ENCODE measurements around the gene CHKA. TPM values are rescaled to one million over a fixed set of nuclear protein-coding genes. Genes with fewer than 3 reads are reported as not detected.

The CHKA gene
- total RNA-seq, 8 experiments from 2014 or later: 13.3 to 41.6 (median 31.8) TPM

GRCh38 chr11:68035266-68035876 lies 85.8 kb downstream of the CHKA start:
- in situ Hi-C loops (cut with MboI; ENCODE audit: low pct_unique_long_range_greater_than_20kb in 2 of 9, low sequenced_read_pairs in 9 of 9, unreplicated experiment in 9 of 9): no loop called here
- Histone ChIP-seq H3K27ac (no peak overlapping the region), H3K4me1 (replicated peaks in 1 of 2) (peaks cover 9 to 24% of the 10 kb centered on the region in 2 donors), H3K4me3 (no peak overlapping the region)
- 60 to 100% (median 88%) methylated on average over 1 to 9 of the region's 13 CpGs; no CpG with 5 or more reads in 1 of the 10 experiments for WGBS, 10 experiments
- ATAC-seq (replicated peaks in 6 of 8): no peak

- Histone ChIP-seq H3K4me1 (replicated peaks in 1 of 2) (peaks cover 18 to 26% of the 10 kb centered on the region in 2 donors), H3K27ac (no peak overlapping the region), H3K4me3 (no peak overlapping the region)
- ATAC-seq (replicated peaks in 6 of 8): no peak
- 67 to 100% (median 82%) methylated on average over 1 to 5 of the region's 12 CpGs; no CpG with 5 or more reads in 4 of the 10 experiments for WGBS, 10 experiments
- in situ Hi-C loops (cut with MboI; ENCODE audit: low pct_unique_long_range_greater_than_20kb in 2 of 9, low sequenced_read_pairs in 9 of 9, unreplicated experiment in 9 of 9): no loop called here
Measured at GRCh38 chr11:68033708-68034045, 87.5 kb downstream of the CHKA start.

GRCh38 chr11:68032997-68033707 lies 88.0 kb downstream of the CHKA start:
- H3K4me3 ChIP-seq: no peak overlapping the region
- no peak overlapping the region for H3K27ac ChIP-seq
- H3K4me1 ChIP-seq (replicated peaks in 1 of 2): peaks cover 17 to 22% of the 10 kb centered on the region in 2 donors
- in situ Hi-C loops (cut with MboI; ENCODE audit: low pct_unique_long_range_greater_than_20kb in 2 of 9, low sequenced_read_pairs in 9 of 9, unreplicated experiment in 9 of 9): no loop called here
- ATAC-seq (replicated peaks in 6 of 8): no peak
- 60 to 100% (median 100%) methylated on average over 1 to 2 of the region's 29 CpGs; no CpG with 5 or more reads in 6 of the 10 experiments for WGBS, 10 experiments

- H3K4me3 ChIP-seq: peak overlapping the region in 1 of 5 donors; percentile 99
- WGBS, 10 experiments: 67 to 100% (median 88%) methylated on average over 1 to 7 of the region's 9 CpGs; no CpG with 5 or more reads in 4 of the 10 experiments
- peaks cover 14 to 19% of the 10 kb centered on the region in 2 donors for H3K4me1 ChIP-seq (replicated peaks in 1 of 2)
- H3K27ac ChIP-seq: no peak overlapping the region
- in situ Hi-C loops (cut with MboI; ENCODE audit: low pct_unique_long_range_greater_than_20kb in 2 of 9, low sequenced_read_pairs in 9 of 9, unreplicated experiment in 9 of 9): no loop called here
- no peak for ATAC-seq (replicated peaks in 6 of 8)
Measured at GRCh38 chr11:68032003-68032402, 89.2 kb downstream of the CHKA start.

- Histone ChIP-seq H3K4me1 (replicated peaks in 1 of 2) (peaks cover 14 to 19% of the 10 kb centered on the region in 2 donors), H3K4me3 (peak overlapping the region; percentile 85 to 99 (median 95)), H3K27ac (peak overlapping the region; percentile 94 to 96)
- WGBS, 10 experiments: 0 to 57% (median 0%) methylated on average over 1 to 6 of the region's 10 CpGs; no CpG with 5 or more reads in 5 of the 10 experiments
- in situ Hi-C loops (cut with MboI; ENCODE audit: low pct_unique_long_range_greater_than_20kb in 2 of 9, low sequenced_read_pairs in 9 of 9, unreplicated experiment in 9 of 9): no loop called here
- peak in 2 of 8 experiments; percentile 7 to 10 for ATAC-seq (replicated peaks in 6 of 8)
Measured at GRCh38 chr11:68031144-68031464, 90.1 kb downstream of the CHKA start.

GRCh38 chr11:68030318-68031143 lies 90.7 kb downstream of the CHKA start, which contains the start of gene NDUFS8:
Gene NDUFS8 (plus strand): TSS chr11:68030681. CDS start chr11:68032152, 1,471 bp downstream.
- in situ Hi-C loops (cut with MboI; ENCODE audit: low pct_unique_long_range_greater_than_20kb in 2 of 9, low sequenced_read_pairs in 9 of 9, unreplicated experiment in 9 of 9): no loop called here
- 0 to 10% (median 1%) methylated on average over 2 to 10 of the region's 56 CpGs; no CpG with 5 or more reads in 4 of the 10 experiments for WGBS, 10 experiments
- H3K4me3 ChIP-seq: peak within 1 kb of the TSS; percentile 85 to 99 (median 95)
- H3K27ac ChIP-seq: peak within 1 kb of the TSS; percentile 94 to 96
- peak; percentile 89 to 97 (median 95) for ATAC-seq (replicated peaks in 6 of 8)
- peaks cover 14 to 19% of the 10 kb centered on the region in 2 donors for H3K4me1 ChIP-seq (replicated peaks in 1 of 2)

GRCh38 chr11:68028802-68029545 lies 92.2 kb downstream of the CHKA start:
- in situ Hi-C loops (cut with MboI; ENCODE audit: low pct_unique_long_range_greater_than_20kb in 2 of 9, low sequenced_read_pairs in 9 of 9, unreplicated experiment in 9 of 9): no loop called here
- no peak for ATAC-seq (replicated peaks in 6 of 8)
- 38 to 100% (median 85%) methylated on average over 1 to 6 of the region's 12 CpGs; no CpG with 5 or more reads in 3 of the 10 experiments for WGBS, 10 experiments
- peaks cover 14 to 19% of the 10 kb centered on the region in 2 donors for H3K4me1 ChIP-seq (replicated peaks in 1 of 2)
- no peak overlapping the region for H3K27ac ChIP-seq
- peak overlapping the region in 3 of 5 donors; percentile 60 to 95 (median 85) for H3K4me3 ChIP-seq

- Histone ChIP-seq H3K4me3 (no peak overlapping the region), H3K4me1 (replicated peaks in 1 of 2) (peaks cover 14 to 19% of the 10 kb centered on the region in 2 donors), H3K27ac (no peak overlapping the region)
- ATAC-seq (replicated peaks in 6 of 8): no peak
- 85 to 100% (median 98%) methylated on average over 1 to 17 of the region's 21 CpGs; no CpG with 5 or more reads in 5 of the 10 experiments for WGBS, 10 experiments
- in situ Hi-C loops (cut with MboI; ENCODE audit: low pct_unique_long_range_greater_than_20kb in 2 of 9, low sequenced_read_pairs in 9 of 9, unreplicated experiment in 9 of 9): no loop called here
Measured at GRCh38 chr11:68027667-68028066, 93.5 kb downstream of the CHKA start.

GRCh38 chr11:68026391-68027105 lies 94.6 kb downstream of the CHKA start:
- no CpG with 5 or more reads among the region's 18 CpGs for WGBS, 10 experiments
- in situ Hi-C loops (cut with MboI; ENCODE audit: low pct_unique_long_range_greater_than_20kb in 2 of 9, low sequenced_read_pairs in 9 of 9, unreplicated experiment in 9 of 9): no loop called here
- Histone ChIP-seq H3K4me3 (no peak overlapping the region), H3K4me1 (replicated peaks in 1 of 2) (peaks cover 13 to 16% of the 10 kb centered on the region in 2 donors), H3K27ac (no peak overlapping the region)
- ATAC-seq (replicated peaks in 6 of 8): no peak

GRCh38 chr11:68025047-68025446 lies 96.1 kb downstream of the CHKA start:
- in situ Hi-C loops (cut with MboI; ENCODE audit: low pct_unique_long_range_greater_than_20kb in 2 of 9, low sequenced_read_pairs in 9 of 9, unreplicated experiment in 9 of 9): no loop called here
- Histone ChIP-seq H3K4me3 (no peak overlapping the region), H3K27ac (no peak overlapping the region), H3K4me1 (replicated peaks in 1 of 2) (peaks cover 20 to 22% of the 10 kb centered on the region in 2 donors)
- 80 to 100% (median 94%) methylated on average over 1 to 5 of the region's 5 CpGs; no CpG with 5 or more reads in 3 of the 10 experiments for WGBS, 10 experiments
- peak in 1 of 8 experiments; percentile 8 for ATAC-seq (replicated peaks in 6 of 8)

GRCh38 chr11:68024508-68024907 lies 96.7 kb downstream of the CHKA start:
- ATAC-seq (replicated peaks in 6 of 8): no peak
- in situ Hi-C loops (cut with MboI; ENCODE audit: low pct_unique_long_range_greater_than_20kb in 2 of 9, low sequenced_read_pairs in 9 of 9, unreplicated experiment in 9 of 9): no loop called here
- Histone ChIP-seq H3K4me1 (replicated peaks in 1 of 2) (peaks cover 17 to 19% of the 10 kb centered on the region in 2 donors), H3K4me3 (no peak overlapping the region), H3K27ac (no peak overlapping the region)
- 79 to 100% (median 94%) methylated on average over 2 to 3 of the region's 5 CpGs; no CpG with 5 or more reads in 2 of the 10 experiments for WGBS, 10 experiments

- in situ Hi-C loops (cut with MboI; ENCODE audit: low pct_unique_long_range_greater_than_20kb in 2 of 9, low sequenced_read_pairs in 9 of 9, unreplicated experiment in 9 of 9): no loop called here
- WGBS, 10 experiments: 79% methylated on average over 4 of the region's 13 CpGs; no CpG with 5 or more reads in 9 of the 10 experiments
- ATAC-seq (replicated peaks in 6 of 8): no peak
- H3K4me1 ChIP-seq (replicated peaks in 1 of 2): peaks cover 13 to 17% of the 10 kb centered on the region in 2 donors
- no peak overlapping the region for H3K27ac ChIP-seq
- no peak overlapping the region for H3K4me3 ChIP-seq
Measured at GRCh38 chr11:68022531-68022930, 98.7 kb downstream of the CHKA start.

Data from motor neuron (in vitro differentiated cells).